Neuron (in vitro differentiated cells): Measurements from ENCODE around the gene ZNF185.

Experiments used
- H2AFZ ChIP-seq: one replicate; pipeline ENCODE4 v1.6.1; 2013; ENCODE audit warnings: low read depth, mild to moderate bottlenecking, inconsistent platforms, low read length, moderate library complexity
- H3K27me3 ChIP-seq: one replicate; pipeline ENCODE4 v1.6.1; 2013; ENCODE audit warnings: low read length; ENCODE audit not compliant: insufficient read depth
- H3K36me3 ChIP-seq: one replicate; pipeline ENCODE4 v1.6.1; 2013; ENCODE audit warnings: low read length; ENCODE audit not compliant: insufficient read depth
- H3K4me1 ChIP-seq: one replicate; pipeline ENCODE4 v1.6.1; 2013; ENCODE audit warnings: low read length; ENCODE audit not compliant: insufficient read depth
- H3K4me3 ChIP-seq: 2 replicates; pipeline ENCODE4 v1.5.1; 2013; ENCODE audit warnings: mild to moderate bottlenecking, low read length, moderate library complexity
- H3K9me3 ChIP-seq: one replicate; pipeline ENCODE4 v1.6.1; 2013; ENCODE audit warnings: low read length

Gene ZNF185

GRCh38 chrX:152878976-152879755 is 18.7 kb upstream of the ZNF185 start:
- Histone ChIP-seq H3K4me3 (no peak overlapping the region), H3K4me1 (no peaks in the 10 kb centered on the region), H2AFZ (no peak overlapping the region), H3K9me3 (no peaks in the 10 kb centered on the region), H3K36me3 (no peaks in the 10 kb centered on the region), H3K27me3 (peaks cover 7% of the 10 kb centered on the region)

GRCh38 chrX:152881289-152881688 is 16.6 kb upstream of the ZNF185 start:
- H3K27me3 ChIP-seq = peaks cover 14% of the 10 kb centered on the region
- H3K4me3 ChIP-seq = no peak overlapping the region
- H3K4me1 ChIP-seq = no peaks in the 10 kb centered on the region
- no peaks in the 10 kb centered on the region for H3K36me3 ChIP-seq
- no peaks in the 10 kb centered on the region for H3K9me3 ChIP-seq
- H2AFZ ChIP-seq = no peak overlapping the region

GRCh38 chrX:152884171-152884570 is 13.7 kb upstream of the ZNF185 start:
- Histone ChIP-seq H3K27me3 (peaks cover 35% of the 10 kb centered on the region), H3K36me3 (no peaks in the 10 kb centered on the region), H3K4me1 (no peaks in the 10 kb centered on the region), H3K9me3 (no peaks in the 10 kb centered on the region), H3K4me3 (no peak overlapping the region), H2AFZ (no peak overlapping the region)

DNA sequence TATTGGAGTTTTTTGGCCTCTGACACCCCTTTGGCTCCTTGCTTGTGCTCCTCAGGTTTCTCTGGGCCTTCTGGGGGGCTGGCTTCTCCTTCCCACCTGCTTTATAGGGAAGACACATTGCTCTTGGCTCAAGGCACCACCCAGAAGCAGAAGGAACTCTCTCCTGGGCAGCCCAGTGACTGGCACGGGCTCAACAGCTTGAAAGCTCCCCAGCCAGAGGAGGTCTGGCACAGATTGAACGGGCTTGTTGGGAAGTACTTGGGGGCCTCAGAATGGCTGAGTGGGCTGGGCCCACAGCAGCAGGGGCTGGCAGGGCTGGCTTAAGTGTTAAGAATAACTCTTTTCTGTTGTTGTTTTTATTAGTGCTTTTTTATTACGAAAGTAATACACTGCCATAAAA is 11.2 kb upstream of the ZNF185 start:
- H3K9me3 ChIP-seq = no peaks in the 10 kb centered on the region
- no peak overlapping the region for H3K4me3 ChIP-seq
- H3K27me3 ChIP-seq = peaks cover 54% of the 10 kb centered on the region
- H2AFZ ChIP-seq = no peak overlapping the region
- no peaks in the 10 kb centered on the region for H3K36me3 ChIP-seq
- H3K4me1 ChIP-seq = no peaks in the 10 kb centered on the region

DNA sequence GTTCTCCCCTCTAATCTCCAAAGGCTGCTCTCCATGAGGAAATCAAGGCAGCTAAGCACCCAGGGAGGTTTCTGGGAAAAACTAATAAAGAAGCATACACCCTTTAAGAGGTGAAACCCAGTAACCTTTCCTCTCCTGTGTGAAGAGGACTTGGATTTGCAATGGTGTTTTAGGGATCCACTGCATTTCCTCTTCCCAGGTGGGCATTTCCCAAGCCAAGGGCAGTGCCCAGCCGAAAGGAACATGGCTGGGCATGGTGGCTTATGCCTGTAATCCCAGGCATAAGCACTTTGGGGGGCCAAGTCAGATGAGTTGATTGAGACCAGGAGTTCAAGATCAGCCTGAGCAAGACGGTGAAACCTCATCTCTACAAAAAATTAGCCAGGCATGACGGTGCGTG is 5.4 kb upstream of the ZNF185 start:
- H2AFZ ChIP-seq = no peak overlapping the region
- H3K9me3 ChIP-seq = no peaks in the 10 kb centered on the region
- H3K4me3 ChIP-seq = no peak overlapping the region
- H3K4me1 ChIP-seq = no peaks in the 10 kb centered on the region
- peaks cover 46% of the 10 kb centered on the region for H3K27me3 ChIP-seq
- H3K36me3 ChIP-seq = no peaks in the 10 kb centered on the region

GRCh38 chrX:152892999-152893891 is 4.6 kb upstream of the ZNF185 start:
- peaks cover 39% of the 10 kb centered on the region for H3K27me3 ChIP-seq
- H3K4me1 ChIP-seq = no peaks in the 10 kb centered on the region
- no peaks in the 10 kb centered on the region for H3K36me3 ChIP-seq
- H2AFZ ChIP-seq = no peak overlapping the region
- no peak overlapping the region for H3K4me3 ChIP-seq
- H3K9me3 ChIP-seq = no peaks in the 10 kb centered on the region

DNA sequence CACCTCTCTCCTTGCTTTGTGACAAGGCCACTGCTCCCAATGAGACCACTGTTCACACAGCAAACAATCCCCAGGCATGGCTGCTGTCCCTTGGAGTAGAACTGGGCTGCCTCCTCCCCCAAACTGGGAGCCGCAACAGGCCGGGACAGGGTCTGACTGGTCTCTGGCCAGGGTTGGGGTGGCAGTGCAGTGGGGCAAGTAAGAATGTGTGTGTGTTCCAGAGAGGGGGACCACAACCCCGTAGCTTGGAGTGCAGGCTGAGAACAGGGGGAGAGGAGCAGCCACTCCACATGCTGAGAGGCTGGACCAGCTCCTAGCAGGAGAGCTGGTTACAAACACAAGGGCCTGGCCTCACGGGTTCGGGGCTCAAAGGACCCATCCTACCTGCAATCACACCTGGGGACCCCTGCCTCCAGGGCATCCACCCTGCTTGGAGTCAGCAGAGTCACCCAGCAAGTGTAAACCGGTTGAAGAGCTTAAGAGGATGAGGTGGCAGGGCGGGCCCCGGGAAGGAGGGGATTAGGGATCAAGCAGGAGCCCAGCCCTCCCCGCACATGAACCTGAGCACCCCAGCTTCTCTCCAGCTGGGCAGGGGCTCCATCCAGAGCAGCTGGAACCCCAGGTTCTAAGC is 3.8 kb upstream of the ZNF185 start:
- Histone ChIP-seq H3K4me1 (no peaks in the 10 kb centered on the region), H3K36me3 (no peaks in the 10 kb centered on the region), H3K27me3 (peaks cover 38% of the 10 kb centered on the region), H3K9me3 (no peaks in the 10 kb centered on the region), H3K4me3 (no peak overlapping the region), H2AFZ (no peak overlapping the region)

DNA sequence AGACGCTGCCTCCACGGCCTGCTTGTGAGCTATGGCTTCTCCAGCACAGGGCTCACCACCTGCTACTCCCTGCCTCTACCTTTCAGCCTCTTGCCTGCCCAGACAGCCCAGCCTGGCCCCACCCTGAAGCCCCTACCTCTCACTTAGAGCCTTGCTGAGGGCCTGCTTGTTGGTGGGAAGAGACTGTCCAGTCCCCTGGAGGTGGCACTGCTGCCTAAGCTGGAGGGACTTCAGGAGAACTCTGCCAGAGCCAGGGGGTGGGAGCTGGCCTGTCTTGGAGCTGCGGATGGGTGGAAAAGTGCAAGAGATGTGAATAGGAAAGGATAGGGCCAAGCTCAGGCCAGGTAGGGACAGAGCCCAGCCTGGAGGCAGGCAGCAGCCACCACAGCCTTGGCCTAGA is 2.7 kb upstream of the ZNF185 start:
- H3K4me1 ChIP-seq = no peaks in the 10 kb centered on the region
- no peaks in the 10 kb centered on the region for H3K36me3 ChIP-seq
- no peaks in the 10 kb centered on the region for H3K9me3 ChIP-seq
- H2AFZ ChIP-seq = no peak overlapping the region
- H3K27me3 ChIP-seq = peaks cover 34% of the 10 kb centered on the region
- H3K4me3 ChIP-seq = no peak overlapping the region

GRCh38 chrX:152895724-152896420 is 2.0 kb upstream of the ZNF185 start:
- peaks cover 37% of the 10 kb centered on the region for H3K27me3 ChIP-seq

DNA sequence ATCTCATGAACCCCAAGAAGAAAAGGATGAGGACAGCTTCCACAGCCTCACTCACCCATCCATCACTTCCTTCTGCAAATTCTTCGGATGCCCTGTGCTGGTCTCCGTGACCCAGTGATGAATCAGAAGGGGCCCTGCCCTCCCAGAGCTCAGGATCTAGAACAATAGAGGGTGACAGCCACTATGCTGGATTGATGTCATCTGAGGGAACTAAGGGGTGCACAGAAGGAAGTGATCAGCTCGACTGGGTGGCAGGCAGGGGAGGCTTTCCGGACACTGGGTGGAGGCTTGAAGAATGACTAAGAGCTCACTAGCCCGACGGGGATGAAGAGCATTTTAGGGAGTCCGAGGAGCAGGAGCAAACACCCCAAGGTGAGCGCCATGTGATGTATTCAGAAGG is 1.4 kb upstream of the ZNF185 start:
- Histone ChIP-seq H3K4me3 (no peak overlapping the region), H3K4me1 (no peaks in the 10 kb centered on the region), H2AFZ (no peak overlapping the region), H3K36me3 (no peaks in the 10 kb centered on the region), H3K27me3 (peaks cover 36% of the 10 kb centered on the region), H3K9me3 (no peaks in the 10 kb centered on the region)

More at GRCh38 chrX:152895724-152896420, 2.0 kb upstream of the ZNF185 start:
- H3K36me3 ChIP-seq = no peaks in the 10 kb centered on the region
- no peaks in the 10 kb centered on the region for H3K9me3 ChIP-seq
- H3K4me1 ChIP-seq = no peaks in the 10 kb centered on the region
- no peak overlapping the region for H3K4me3 ChIP-seq
- H2AFZ ChIP-seq = no peak overlapping the region

- H3K27me3 ChIP-seq = peaks cover 40% of the 10 kb centered on the region
- no peak overlapping the region for H2AFZ ChIP-seq
- H3K9me3 ChIP-seq = no peaks in the 10 kb centered on the region
- no peaks in the 10 kb centered on the region for H3K4me1 ChIP-seq
- no peaks in the 10 kb centered on the region for H3K36me3 ChIP-seq
- no peak overlapping the region for H3K4me3 ChIP-seq
Measured at GRCh38 chrX:152898442-152898841, 575 bp downstream of the ZNF185 start.

DNA sequence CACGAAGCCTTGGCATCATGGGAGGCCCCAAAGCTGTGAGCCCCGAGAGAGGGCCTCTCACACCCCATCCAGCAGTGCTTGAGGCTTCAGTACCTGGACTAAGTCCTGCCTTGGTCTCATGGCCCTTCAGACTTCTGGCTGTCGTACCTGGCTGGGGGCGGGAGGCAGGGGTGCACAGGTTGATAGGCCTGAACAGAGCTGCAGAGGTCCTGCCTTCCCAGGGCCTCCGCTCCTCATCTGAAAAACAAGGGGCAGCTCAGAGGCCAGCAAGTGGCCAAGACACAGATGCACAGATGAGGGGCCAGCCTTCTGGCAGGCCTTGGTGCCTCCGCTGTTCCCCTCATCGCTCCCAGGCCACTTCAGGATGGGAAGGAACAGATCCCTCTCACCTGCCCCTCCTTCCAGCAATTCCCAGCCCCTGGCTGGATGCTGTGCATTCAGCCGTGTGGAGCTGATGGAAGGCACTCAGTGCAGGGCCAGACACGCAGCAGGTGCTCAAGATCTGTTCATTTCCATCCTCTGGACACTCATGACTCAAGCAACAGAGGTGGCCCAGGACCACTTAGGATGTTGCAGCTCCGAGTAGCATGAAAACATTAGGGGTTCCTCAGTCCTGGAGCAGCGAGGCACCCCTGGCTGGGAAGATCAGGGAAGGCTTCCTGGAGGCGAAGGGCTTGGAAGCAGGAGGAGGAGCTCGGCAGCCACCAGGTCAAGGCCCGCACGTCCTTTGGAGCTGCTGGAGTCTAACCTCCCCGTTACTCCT is 1.4 kb downstream of the ZNF185 start:
- Histone ChIP-seq H3K9me3 (no peaks in the 10 kb centered on the region), H3K36me3 (no peaks in the 10 kb centered on the region), H3K4me1 (no peaks in the 10 kb centered on the region), H3K27me3 (peaks cover 40% of the 10 kb centered on the region), H3K4me3 (no peak overlapping the region), H2AFZ (no peak overlapping the region)
